ENCODE measurements around the gene IGF1.

Gene IGF1

GRCh38 chr12:102480406-102480805, at the start of gene IGF1:
TSS of gene IGF1 (minus strand) at chr12:102480563. CDS start at chr12:102480381, 182 bp downstream.
- no peak for DNase-seq

GRCh38 chr12:102528111-102528510, 47.7 kb upstream of the IGF1 start:
- no peak for DNase-seq

- DNase-seq, result no peak
Measured at GRCh38 chr12:102527171-102527720, 46.9 kb upstream of the IGF1 start.

GRCh38 chr12:102526656-102527055, 46.3 kb upstream of the IGF1 start:
- no peak for DNase-seq

- DNase-seq, result no peak
Measured at GRCh38 chr12:102522768-102523167, 42.4 kb upstream of the IGF1 start.

- no peak for DNase-seq
Measured at GRCh38 chr12:102521662-102522277, 41.4 kb upstream of the IGF1 start.

GRCh38 chr12:102518871-102519270, 38.5 kb upstream of the IGF1 start:
- DNase-seq, result no peak

GRCh38 chr12:102514696-102515095, 34.3 kb upstream of the IGF1 start:
- DNase-seq, result no peak

GRCh38 chr12:102513739-102514138, 33.4 kb upstream of the IGF1 start:
- DNase-seq, result no peak

- no peak for DNase-seq
Measured at GRCh38 chr12:102513272-102513671, 32.9 kb upstream of the IGF1 start.

- no peak for DNase-seq
Measured at GRCh38 chr12:102512523-102512922, 32.2 kb upstream of the IGF1 start.

- DNase-seq, result no peak
Measured at GRCh38 chr12:102511575-102511974, 31.2 kb upstream of the IGF1 start.

- DNase-seq, result no peak
Measured at GRCh38 chr12:102510463-102510862, 30.1 kb upstream of the IGF1 start.

GRCh38 chr12:102510031-102510430, 29.7 kb upstream of the IGF1 start:
- DNase-seq, result no peak

GRCh38 chr12:102509123-102509626, 28.8 kb upstream of the IGF1 start:
- no peak for DNase-seq

GRCh38 chr12:102508052-102508451, 27.7 kb upstream of the IGF1 start:
- DNase-seq, result no peak

GRCh38 chr12:102507301-102507700, 26.9 kb upstream of the IGF1 start:
- no peak for DNase-seq

- DNase-seq, result no peak
Measured at GRCh38 chr12:102504871-102505270, 24.5 kb upstream of the IGF1 start.

GRCh38 chr12:102504280-102504679, 23.9 kb upstream of the IGF1 start:
- no peak for DNase-seq

GRCh38 chr12:102503831-102504230, 23.5 kb upstream of the IGF1 start:
- DNase-seq, result no peak

- DNase-seq, result no peak
Measured at GRCh38 chr12:102503056-102503681, 22.8 kb upstream of the IGF1 start.

- DNase-seq, result no peak
Measured at GRCh38 chr12:102501773-102502172, 21.4 kb upstream of the IGF1 start.

GRCh38 chr12:102498471-102498870, 18.1 kb upstream of the IGF1 start:
- DNase-seq, result no peak

- DNase-seq, result no peak
Measured at GRCh38 chr12:102497743-102498142, 17.4 kb upstream of the IGF1 start.

All from NCI-H1417 treated with DMSO at 0.1 percent for 48 hours (cell line).